ENCODE data around the gene CDYL2.

- TF ChIP-seq, protein P1, sequence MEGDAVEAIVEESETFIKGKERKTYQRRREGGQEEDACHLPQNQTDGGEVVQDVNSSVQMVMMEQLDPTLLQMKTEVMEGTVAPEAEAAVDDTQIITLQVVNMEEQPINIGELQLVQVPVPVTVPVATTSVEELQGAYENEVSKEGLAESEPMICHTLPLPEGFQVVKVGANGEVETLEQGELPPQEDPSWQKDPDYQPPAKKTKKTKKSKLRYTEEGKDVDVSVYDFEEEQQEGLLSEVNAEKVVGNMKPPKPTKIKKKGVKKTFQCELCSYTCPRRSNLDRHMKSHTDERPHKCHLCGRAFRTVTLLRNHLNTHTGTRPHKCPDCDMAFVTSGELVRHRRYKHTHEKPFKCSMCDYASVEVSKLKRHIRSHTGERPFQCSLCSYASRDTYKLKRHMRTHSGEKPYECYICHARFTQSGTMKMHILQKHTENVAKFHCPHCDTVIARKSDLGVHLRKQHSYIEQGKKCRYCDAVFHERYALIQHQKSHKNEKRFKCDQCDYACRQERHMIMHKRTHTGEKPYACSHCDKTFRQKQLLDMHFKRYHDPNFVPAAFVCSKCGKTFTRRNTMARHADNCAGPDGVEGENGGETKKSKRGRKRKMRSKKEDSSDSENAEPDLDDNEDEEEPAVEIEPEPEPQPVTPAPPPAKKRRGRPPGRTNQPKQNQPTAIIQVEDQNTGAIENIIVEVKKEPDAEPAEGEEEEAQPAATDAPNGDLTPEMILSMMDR (conservative IDR thresholded peaks at IDR 0.05 in 1 of 2, IDR thresholded peaks at IDR 0.05 in 1 of 2; ENCODE audit: extremely low read depth in 1 of 2, insufficient read depth in 1 of 2, low read depth in 1 of 2, low read length in 2 of 2), result no peak
- no peak for TF ChIP-seq EZH2 (IDR thresholded peaks at IDR 0.05; ENCODE audit: borderline replicate concordance, low read length)
Observed at GRCh38 chr16:80654094-80654862, 150.1 kb downstream of the CDYL2 start.
